Measurements from ENCODE around the gene FBXW12.

GRCh38 chr3:48369693-48370332 lies 2.2 kb upstream of the FBXW12 start:
- TF ChIP-seq, protein P1, sequence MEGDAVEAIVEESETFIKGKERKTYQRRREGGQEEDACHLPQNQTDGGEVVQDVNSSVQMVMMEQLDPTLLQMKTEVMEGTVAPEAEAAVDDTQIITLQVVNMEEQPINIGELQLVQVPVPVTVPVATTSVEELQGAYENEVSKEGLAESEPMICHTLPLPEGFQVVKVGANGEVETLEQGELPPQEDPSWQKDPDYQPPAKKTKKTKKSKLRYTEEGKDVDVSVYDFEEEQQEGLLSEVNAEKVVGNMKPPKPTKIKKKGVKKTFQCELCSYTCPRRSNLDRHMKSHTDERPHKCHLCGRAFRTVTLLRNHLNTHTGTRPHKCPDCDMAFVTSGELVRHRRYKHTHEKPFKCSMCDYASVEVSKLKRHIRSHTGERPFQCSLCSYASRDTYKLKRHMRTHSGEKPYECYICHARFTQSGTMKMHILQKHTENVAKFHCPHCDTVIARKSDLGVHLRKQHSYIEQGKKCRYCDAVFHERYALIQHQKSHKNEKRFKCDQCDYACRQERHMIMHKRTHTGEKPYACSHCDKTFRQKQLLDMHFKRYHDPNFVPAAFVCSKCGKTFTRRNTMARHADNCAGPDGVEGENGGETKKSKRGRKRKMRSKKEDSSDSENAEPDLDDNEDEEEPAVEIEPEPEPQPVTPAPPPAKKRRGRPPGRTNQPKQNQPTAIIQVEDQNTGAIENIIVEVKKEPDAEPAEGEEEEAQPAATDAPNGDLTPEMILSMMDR (IDR thresholded peaks at IDR 0.05), result no peak
- TF ChIP-seq POLR2A (IDR thresholded peaks at IDR 0.05), result no peak
